CMK (cell line): Measurements from ENCODE around the gene KREMEN1.

Experiments used
- DNase-seq: peaks from one replicate; pipeline ENCODE4 v3.0.0-alpha.2; 2010; ENCODE audit warnings: low read depth

KREMEN1 gene

DNA sequence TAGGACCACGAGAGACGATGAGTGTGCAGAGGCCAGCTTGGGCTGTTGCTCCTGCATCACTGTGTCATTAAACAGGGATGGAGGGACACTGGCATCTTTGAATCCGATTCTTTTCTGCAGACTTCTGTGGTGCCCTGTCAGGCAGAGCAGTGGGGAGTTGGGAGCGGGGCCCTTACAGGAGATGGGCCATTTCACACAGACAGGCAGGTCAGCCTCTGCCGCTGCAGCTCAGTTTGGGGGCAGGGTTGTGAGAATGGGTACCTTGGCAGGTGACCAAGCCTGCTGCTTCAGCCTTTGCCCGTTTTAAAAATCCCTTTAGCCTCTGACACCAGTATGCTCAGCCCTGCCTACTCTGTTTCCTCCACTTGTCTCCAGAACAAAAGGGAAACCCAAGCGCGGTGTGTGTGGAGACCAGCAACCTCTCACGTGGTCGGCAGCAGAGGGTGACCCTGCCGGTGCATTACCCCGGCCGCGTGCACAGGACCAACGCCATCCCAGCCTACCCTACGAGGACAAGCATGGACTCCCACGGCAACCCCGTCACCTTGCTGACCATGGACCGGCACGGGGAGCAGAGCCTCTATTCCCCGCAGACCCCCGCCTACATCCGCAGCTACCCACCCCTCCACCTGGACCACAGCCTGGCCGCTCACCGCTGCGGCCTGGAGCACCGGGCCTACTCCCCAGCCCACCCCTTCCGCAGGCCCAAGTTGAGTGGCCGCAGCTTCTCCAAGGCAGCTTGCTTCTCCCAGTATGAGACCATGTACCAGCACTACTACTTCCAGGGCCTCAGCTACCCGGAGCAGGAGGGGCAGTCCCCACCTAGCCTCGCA lies 23.8 kb upstream of the KREMEN1 start:
- no peak for DNase-seq

- no peak for DNase-seq
Observed at GRCh38 chr22:29049655-29050263, 23.1 kb upstream of the KREMEN1 start.

- no peak for DNase-seq
Observed at GRCh38 chr22:29050457-29050856, 22.4 kb upstream of the KREMEN1 start.

DNA sequence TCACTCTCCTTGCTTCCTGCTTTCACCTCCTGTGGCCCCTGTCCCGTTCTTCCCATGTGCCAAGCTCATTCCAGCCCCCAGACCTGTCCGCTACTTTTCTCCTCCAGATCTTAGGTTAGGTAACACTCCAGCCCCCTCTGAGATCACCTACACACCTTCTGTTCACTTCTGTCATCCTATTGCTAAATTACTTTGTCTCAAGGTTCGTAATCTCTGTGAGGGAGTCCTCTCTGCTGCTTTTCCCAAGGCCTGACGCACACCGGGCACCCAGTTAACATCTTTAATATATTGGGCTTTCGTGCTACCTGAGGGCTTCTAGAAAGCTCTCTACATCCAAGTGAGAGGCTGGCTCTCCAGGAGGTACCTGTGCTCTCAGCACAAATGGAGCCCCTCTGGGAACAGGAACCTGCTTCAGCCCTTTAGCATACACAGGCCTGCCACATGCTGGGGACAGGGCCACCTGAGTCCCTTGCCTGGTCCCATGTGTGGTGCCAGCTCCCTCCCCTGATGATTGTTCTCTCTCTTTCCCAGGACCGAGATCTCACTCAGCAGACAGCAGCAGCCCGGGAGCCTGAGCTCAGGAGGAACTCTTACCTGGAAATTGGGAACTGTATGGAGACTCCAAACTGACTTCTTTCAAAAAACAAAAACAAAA lies 19.7 kb upstream of the KREMEN1 start:
- no peak for DNase-seq

- no peak for DNase-seq
Observed at GRCh38 chr22:29054251-29054767, 18.5 kb upstream of the KREMEN1 start.

GRCh38 chr22:29055192-29055830 lies 17.5 kb upstream of the KREMEN1 start:
- DNase-seq, result no peak

GRCh38 chr22:29056472-29056871 lies 16.4 kb upstream of the KREMEN1 start:
- DNase-seq, result no peak

DNA sequence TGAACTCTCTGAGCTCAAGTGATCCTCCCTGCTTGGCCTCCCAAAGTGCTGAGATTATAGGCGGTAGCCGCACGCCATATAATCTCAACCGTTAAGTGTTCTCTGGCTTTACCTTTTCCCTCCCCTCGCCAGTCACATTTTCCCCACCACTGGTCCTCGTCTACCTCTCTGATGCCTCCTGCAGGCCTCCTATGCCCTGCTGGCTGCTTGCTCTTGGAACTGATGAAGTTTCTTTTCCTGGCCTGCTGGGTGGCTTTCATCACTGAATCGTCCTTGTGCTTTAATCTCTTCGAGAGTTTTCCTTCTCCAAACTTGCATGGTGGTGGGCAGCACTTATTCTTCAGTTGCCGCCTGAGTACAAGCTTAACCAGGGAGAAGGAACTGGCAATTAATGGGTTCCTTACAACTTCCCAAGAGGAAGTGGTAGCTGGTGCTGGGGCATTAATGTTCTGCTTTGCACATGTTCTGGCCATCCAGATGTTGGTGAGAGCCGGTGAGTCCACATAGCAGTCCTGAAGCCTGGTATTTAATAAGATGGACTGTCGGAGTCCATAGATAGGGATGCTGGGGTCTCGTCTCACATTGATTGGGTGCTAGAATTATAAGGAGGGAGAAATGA lies 12.5 kb upstream of the KREMEN1 start:
- no peak for DNase-seq

DNA sequence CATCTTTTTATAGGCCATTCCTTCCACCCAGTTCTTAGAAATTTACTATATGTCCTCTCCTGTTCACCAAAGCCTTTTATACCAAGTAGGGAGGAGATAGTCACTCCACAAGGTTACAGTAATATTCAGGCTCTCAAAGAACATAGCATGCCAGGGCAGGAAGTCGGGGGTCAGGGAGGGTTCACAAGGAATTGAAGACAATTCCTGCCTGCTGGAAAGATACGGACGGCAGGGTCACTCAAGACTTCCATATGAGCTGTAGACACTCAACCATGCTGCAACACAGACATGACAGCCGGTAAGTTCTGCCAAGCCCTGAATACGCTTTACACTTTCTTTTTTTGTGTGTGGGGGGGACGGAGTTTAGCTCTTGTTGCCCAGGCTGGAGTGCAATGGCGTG lies 11.9 kb upstream of the KREMEN1 start:
- no peak for DNase-seq

DNA sequence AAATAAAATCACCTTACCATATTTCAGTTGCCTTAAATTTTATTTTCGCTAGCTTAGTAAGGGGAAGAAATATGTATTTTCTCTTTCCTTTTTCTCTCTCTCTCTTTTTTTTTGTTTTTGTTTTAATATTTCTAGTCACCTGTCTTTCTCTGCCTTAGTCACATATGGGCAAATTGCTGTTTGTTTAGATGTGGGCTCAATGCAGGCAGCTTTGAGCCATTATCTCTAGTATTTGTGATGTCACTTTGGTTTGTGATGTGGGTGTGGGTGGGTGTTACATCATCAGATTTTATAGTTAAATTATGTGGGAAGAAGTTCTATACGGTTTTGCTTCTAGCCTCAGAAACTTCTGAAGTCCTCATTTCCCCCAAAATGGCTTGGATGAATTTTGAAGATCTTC lies 11.1 kb upstream of the KREMEN1 start, which contains the start of gene C22orf31:
TSS of gene C22orf31 (minus strand) at position 59 of the 400 bp plus-strand sequence. CDS start at position 20, 39 bp downstream.
- no peak for DNase-seq

- no peak for DNase-seq
Observed at GRCh38 chr22:29062286-29062821, 10.5 kb upstream of the KREMEN1 start.

- DNase-seq, result no peak
Observed at GRCh38 chr22:29065468-29066190, 7.2 kb upstream of the KREMEN1 start.

GRCh38 chr22:29069463-29069862 lies 3.4 kb upstream of the KREMEN1 start:
- no peak for DNase-seq

DNA sequence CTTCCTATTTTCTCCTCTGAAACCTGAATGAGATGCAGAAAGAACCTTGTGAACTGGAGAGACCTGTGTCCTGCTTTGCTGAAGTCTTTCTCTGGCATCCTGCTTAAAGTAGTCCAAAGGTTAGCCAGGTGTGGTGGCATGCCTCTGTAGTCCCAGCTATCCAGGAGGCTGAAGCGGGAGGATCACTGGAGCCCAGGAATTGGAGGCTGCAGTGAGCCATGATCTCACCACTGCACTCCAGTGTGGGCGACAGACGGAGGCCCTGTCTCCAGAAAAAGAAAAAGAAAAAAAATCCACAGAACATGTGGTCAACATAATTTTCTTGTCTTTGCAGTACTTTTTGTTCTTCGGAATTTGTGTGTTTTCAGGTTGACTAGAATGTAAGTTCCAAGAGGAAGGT lies 2.3 kb upstream of the KREMEN1 start:
- no peak for DNase-seq

DNA sequence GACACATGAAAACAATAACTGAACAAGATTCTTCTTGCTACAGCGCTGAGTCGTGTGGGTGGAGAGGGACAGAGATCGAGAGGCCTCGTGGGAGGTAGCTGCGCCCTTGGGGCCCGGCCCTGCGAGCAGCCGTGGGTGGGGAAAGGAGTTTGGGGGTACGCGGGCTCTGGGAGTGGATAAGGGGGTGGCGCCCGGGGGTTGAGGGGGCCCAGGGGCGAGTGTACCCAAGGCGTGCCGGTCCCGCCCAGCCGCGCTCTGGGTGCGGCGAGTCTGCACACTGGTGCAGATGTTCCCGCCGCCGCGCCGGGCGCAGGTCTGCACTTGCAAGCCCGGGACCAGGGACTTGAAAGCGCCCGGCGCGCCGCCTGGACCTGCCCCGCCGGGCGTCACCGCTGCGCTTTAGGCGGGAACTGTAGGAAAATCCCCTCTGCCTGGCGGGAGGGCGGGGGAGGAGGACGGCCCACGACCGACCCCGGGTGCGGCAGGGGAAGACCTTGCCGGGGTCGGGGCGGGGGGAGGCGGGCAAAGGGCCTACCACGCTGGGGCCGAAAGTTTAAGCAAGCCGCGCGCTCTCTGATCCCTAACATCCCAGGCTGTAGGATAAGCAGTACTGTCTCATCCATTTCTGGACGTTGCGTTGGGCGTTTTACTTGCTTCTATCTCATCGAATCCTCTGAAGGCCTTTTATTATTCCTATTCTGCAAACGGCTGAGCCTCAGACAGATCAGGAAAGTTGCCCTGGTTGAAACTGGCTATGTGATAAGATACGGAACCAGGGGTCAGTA lies 1.4 kb upstream of the KREMEN1 start:
- no peak for DNase-seq

- no peak for DNase-seq
Observed at GRCh38 chr22:29072193-29072978, 449 bp upstream of the KREMEN1 start.

- DNase-seq, result no peak
Observed at GRCh38 chr22:29073618-29074275, 912 bp downstream of the KREMEN1 start.

GRCh38 chr22:29074276-29074772 lies 1.5 kb downstream of the KREMEN1 start:
- no peak for DNase-seq
